Neuron (in vitro differentiated cells): ENCODE results near the gene PRICKLE1.

Source experiments
- H2AFZ ChIP-seq: one replicate; pipeline ENCODE4 v1.6.1; 2013; ENCODE audit warnings: low read depth, mild to moderate bottlenecking, inconsistent platforms, low read length, moderate library complexity
- H3K27me3 ChIP-seq: one replicate; pipeline ENCODE4 v1.6.1; 2013; ENCODE audit warnings: low read length; ENCODE audit not compliant: insufficient read depth
- H3K36me3 ChIP-seq: one replicate; pipeline ENCODE4 v1.6.1; 2013; ENCODE audit warnings: low read length; ENCODE audit not compliant: insufficient read depth
- H3K4me1 ChIP-seq: one replicate; pipeline ENCODE4 v1.6.1; 2013; ENCODE audit warnings: low read length; ENCODE audit not compliant: insufficient read depth
- H3K4me3 ChIP-seq: 2 replicates; pipeline ENCODE4 v1.5.1; 2013; ENCODE audit warnings: mild to moderate bottlenecking, low read length, moderate library complexity
- H3K9me3 ChIP-seq: one replicate; pipeline ENCODE4 v1.6.1; 2013; ENCODE audit warnings: low read length

PRICKLE1 gene

DNA sequence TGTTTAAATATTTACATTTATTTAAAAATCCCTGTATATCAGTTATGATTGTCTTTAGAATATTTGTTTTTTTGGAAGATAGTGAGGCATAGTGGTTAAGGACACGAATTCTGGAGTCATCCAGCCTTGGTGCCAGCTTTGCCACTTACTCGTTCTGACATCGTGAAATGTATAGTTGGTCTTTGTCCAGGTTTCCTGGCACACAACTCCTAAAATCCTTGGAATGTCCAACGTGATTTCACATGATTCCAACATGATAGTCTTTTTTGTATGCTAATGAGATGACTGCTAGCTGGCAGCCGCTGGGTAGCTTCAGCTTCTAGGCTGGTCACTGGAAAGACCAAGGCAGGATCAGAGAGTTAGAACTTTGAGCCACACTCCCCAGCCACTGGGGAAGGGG is 64.8 kb downstream of the PRICKLE1 start:
- Histone ChIP-seq H2AFZ (no peak overlapping the region), H3K4me3 (no peak overlapping the region), H3K9me3 (no peaks in the 10 kb centered on the region), H3K4me1 (no peaks in the 10 kb centered on the region), H3K36me3 (no peaks in the 10 kb centered on the region), H3K27me3 (no peaks in the 10 kb centered on the region)

DNA sequence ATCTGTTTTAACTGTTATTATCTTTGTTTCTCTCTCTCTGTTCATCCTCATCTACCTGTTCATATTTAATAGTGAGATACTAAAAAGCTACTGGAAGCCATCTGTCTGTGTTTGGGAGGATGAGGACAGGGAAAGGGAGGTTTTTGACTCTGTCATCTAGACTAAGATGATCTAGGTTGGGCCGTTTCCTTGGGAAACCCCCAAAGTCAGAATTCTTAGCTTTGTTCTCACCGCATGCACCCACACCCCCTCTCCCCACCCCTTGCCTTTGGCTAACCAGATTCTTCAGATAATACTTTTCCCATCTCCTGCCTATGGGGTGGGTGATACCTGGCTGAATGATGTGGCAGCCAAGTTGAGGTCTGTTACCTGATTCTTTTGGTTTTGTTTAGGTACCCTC is 73.0 kb downstream of the PRICKLE1 start:
- H3K27me3 ChIP-seq = no peaks in the 10 kb centered on the region
- H3K4me1 ChIP-seq = peaks cover 6% of the 10 kb centered on the region
- no peaks in the 10 kb centered on the region for H3K36me3 ChIP-seq

DNA sequence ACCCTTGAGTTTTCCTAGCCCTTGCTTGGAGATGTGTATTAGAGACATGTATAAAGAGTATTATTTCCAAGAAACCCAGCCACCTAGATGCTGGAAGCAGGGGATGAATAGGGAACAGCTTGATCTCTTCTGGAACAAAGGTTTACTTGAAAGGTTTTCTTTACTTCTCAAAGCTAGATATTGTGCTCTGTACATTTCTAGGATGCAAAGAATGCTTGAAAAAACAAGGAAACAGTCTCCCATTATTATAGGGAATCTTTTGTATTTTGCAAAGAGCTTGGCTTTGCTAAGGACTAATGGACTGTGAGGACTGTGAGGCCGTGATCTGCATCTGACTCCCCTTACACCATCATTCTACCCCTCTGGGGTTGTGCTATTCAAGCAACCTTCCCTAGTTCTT is 77.9 kb downstream of the PRICKLE1 start:
- peaks cover 22% of the 10 kb centered on the region for H3K4me1 ChIP-seq
- no peak overlapping the region for H3K4me3 ChIP-seq
- no peaks in the 10 kb centered on the region for H3K27me3 ChIP-seq
- H3K9me3 ChIP-seq = no peaks in the 10 kb centered on the region
- no peak overlapping the region for H2AFZ ChIP-seq
- H3K36me3 ChIP-seq = no peaks in the 10 kb centered on the region

More for the DNA sequence above, 73.0 kb downstream of the PRICKLE1 start:
- Histone ChIP-seq H3K4me3 (no peak overlapping the region), H3K9me3 (no peaks in the 10 kb centered on the region), H2AFZ (no peak overlapping the region)

DNA sequence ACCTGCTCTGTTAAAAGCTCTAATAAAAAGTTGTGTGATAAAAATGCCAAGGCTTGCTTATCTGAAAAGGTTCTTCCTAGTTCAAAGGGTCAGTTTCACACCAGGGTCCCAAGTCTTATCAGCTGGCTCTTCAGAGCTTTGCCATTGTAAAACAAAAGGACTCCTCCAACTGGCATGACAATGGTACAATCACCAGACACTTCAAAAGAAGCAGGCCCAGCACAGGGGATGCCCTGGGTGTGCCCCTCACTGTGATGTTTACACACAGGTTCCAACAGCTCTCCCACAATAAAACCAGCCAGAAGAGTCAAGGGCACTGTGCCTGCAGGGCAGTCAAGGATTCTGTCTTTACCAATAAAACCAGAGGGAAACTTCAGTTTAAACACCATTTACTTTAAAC is 78.7 kb downstream of the PRICKLE1 start:
- no peaks in the 10 kb centered on the region for H3K36me3 ChIP-seq
- no peaks in the 10 kb centered on the region for H3K9me3 ChIP-seq
- H2AFZ ChIP-seq = no peak overlapping the region
- H3K27me3 ChIP-seq = no peaks in the 10 kb centered on the region
- H3K4me1 ChIP-seq = peaks cover 23% of the 10 kb centered on the region
- no peak overlapping the region for H3K4me3 ChIP-seq

DNA sequence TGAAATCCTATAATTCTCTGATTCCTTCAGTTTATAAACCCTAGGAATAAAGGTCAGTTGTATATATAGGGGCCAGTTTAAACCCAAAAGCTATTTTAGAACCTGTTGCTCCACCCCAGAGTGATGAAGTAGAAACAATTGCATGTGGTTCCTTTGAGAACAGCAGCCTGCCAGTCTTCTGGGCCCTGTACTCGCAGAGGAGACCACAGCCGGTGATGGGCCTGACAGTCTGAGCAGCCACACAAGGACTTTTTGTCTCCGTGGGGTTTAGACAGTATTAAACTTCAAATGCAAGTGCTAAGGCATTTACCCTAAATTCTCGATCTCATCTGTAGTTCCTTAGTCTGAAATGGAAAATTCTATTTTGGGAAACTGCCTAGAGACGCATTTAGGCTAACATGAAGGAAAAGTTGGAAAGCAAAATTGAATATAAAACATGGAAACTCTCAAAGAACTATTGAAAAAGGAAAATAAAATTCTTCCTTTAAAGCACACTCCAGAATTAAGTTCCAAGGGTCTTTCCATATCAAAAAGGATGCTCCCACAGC is 80.6 kb downstream of the PRICKLE1 start:
- Histone ChIP-seq H3K27me3 (no peaks in the 10 kb centered on the region), H3K4me3 (no peak overlapping the region), H3K9me3 (no peaks in the 10 kb centered on the region), H2AFZ (no peak overlapping the region), H3K36me3 (no peaks in the 10 kb centered on the region), H3K4me1 (peaks cover 23% of the 10 kb centered on the region)

DNA sequence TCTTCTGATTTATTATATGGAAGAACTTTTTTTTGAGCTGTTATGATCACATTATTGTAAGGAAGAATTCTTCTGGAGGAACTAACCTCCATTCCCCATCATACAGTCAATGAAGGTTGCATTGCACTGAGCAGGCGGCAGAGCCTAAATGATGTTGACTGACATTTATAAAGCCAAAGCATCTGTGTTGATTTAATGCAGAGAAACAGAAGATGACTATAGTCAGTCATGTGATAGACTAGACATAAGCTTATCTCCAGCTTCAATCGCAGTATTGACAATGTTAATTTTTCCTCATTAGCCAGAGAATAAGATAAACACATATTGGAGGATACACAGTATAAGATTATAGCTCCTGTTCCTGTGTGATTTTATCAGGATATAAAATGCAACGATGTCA is 82.0 kb downstream of the PRICKLE1 start:
- Histone ChIP-seq H3K4me1 (peaks cover 23% of the 10 kb centered on the region), H2AFZ (no peak overlapping the region), H3K27me3 (no peaks in the 10 kb centered on the region), H3K36me3 (no peaks in the 10 kb centered on the region), H3K4me3 (no peak overlapping the region), H3K9me3 (no peaks in the 10 kb centered on the region)

DNA sequence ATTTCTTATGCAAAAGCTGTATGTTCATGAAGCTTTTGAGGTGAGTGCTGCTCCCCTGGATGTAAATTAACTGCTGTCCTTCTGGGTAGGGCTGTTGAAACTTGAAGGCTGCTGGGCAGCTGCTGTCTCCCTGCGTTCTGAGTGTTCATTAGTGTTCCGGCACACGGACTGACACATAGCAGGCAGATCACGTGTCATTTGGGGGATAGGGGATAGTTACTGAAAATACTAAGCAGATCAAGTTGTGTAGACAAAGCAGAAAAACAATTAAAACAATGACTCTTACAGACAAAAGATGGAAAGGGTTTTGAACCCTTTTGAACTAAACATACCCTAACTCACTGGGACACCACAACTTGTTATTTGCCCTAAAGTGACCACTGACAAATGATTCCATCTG is 82.5 kb downstream of the PRICKLE1 start:
- no peaks in the 10 kb centered on the region for H3K9me3 ChIP-seq
- H3K4me3 ChIP-seq = no peak overlapping the region

DNA sequence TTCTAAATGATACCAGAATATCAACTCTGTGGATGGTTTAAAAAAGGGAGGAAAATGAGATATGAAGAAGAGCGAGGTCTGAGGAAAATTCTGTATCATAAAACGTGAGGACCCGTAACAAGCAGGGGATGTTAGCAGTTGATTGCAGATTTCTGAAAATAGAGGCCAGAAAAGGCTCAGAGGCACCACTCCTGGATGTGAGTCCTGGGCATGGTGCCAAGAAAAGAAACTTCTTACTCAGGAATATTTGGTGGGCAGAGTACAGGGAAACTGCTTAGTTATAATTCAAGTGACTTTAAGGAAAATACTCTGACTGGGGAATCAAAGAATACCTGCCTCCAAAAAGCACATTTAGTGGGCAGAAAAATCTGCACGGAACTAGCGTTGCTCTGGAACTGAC is 85.5 kb downstream of the PRICKLE1 start:
- Histone ChIP-seq H3K36me3 (no peaks in the 10 kb centered on the region), H3K4me3 (no peak overlapping the region), H3K27me3 (no peaks in the 10 kb centered on the region), H3K4me1 (peaks cover 13% of the 10 kb centered on the region), H3K9me3 (no peaks in the 10 kb centered on the region), H2AFZ (no peak overlapping the region)

More for the DNA sequence above, 82.5 kb downstream of the PRICKLE1 start:
- Histone ChIP-seq H2AFZ (no peak overlapping the region), H3K4me1 (peaks cover 22% of the 10 kb centered on the region), H3K27me3 (no peaks in the 10 kb centered on the region), H3K36me3 (no peaks in the 10 kb centered on the region)

DNA sequence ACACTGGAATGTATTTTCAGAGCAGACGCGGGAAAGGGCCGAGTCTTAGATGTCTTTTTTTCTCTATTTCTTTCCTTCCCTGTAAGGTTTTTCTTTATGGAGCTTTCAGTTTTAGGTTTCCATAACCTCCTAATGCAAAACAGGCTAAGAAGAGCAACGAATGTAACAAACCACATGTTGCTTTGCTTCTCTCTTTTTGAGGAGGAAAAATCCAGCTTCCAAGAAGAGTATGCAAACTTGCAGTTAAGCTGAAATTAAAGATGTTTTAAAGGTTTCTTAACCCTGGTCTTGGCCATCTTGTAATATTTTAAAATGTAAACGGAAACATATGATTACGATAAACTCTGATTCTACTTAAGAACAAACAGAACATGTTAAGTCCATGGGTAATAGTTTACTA is 86.9 kb downstream of the PRICKLE1 start:
- H3K9me3 ChIP-seq = no peaks in the 10 kb centered on the region
- H2AFZ ChIP-seq = no peak overlapping the region
- H3K4me3 ChIP-seq = no peak overlapping the region
- no peaks in the 10 kb centered on the region for H3K27me3 ChIP-seq
- no peaks in the 10 kb centered on the region for H3K36me3 ChIP-seq
- peaks cover 11% of the 10 kb centered on the region for H3K4me1 ChIP-seq

DNA sequence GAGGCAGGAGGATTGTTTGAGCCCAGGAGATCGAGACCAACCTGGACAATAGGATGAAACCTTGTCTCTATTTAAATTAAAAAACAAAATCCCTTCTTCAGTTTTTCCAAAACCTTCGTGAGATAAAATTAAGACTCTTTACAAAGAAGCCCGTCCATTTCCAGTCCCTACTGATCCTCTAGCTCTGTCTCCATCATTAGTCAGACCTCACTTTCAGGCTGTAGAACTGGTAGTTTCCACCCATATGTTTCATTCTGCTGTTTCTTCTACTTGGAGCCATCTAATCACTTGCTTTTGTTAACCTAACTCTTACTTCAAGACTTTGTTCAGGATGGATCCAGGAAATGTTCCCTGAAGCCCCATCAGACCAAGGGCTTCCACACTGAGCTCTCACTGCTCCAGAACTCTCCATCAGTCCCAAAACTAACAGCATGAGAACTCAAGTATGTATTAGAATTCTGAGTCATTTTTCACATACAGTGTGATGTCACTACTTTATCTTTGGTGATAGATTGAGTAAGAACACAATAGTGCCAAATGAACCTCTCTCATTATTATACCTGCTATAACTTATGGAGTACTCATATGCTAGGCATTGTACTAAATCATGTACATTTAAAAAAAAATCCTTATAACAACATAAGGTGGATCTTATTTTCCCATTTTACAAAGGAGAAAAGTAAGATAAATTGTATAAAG is 90.8 kb downstream of the PRICKLE1 start:
- Histone ChIP-seq H3K4me1 (no peaks in the 10 kb centered on the region), H3K9me3 (no peaks in the 10 kb centered on the region), H3K36me3 (no peaks in the 10 kb centered on the region), H2AFZ (no peak overlapping the region), H3K4me3 (no peak overlapping the region), H3K27me3 (no peaks in the 10 kb centered on the region)

DNA sequence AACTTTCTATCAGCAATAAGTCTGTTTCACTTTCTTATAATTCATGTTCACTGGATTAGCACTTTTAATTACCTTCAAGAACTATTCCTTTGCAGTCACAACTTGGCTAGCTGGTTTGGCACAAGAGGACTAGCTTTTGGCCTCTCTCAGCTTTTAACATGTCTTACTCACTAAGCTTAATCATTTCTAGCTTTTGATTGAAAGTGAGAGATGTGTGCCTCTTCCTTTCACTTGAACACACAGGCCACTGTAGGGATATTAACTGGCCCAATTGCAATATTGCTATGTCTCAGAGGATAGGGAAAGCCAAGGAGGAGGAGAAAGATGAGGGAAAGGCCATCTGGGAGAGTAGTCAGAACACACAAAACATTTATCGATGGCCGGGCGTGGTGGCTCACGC is 92.7 kb downstream of the PRICKLE1 start:
- H3K4me1 ChIP-seq = no peaks in the 10 kb centered on the region
- no peak overlapping the region for H2AFZ ChIP-seq

DNA sequence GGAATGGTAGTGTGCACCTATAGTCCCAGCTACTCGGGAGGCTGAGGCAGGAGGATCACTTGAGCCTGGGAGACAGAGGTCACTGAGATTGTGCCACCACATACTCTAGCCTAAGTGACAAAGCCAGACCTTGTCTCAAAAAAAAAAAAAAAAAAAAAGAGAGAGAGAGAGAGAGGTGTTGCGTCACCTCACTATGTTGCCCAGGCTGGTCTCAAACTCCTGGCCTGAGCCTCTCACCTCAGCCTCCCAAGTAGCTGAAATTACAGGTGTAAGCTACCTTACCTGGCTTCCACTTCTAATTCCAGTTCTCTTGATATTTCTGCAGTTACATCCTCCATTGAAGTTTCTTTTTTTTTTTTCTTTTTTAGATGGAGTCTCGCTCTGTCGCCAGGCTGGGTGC is 94.3 kb downstream of the PRICKLE1 start:
- Histone ChIP-seq H3K36me3 (no peaks in the 10 kb centered on the region), H3K27me3 (no peaks in the 10 kb centered on the region), H2AFZ (no peak overlapping the region), H3K4me1 (no peaks in the 10 kb centered on the region), H3K9me3 (no peaks in the 10 kb centered on the region), H3K4me3 (no peak overlapping the region)

More for the DNA sequence above, 92.7 kb downstream of the PRICKLE1 start:
- Histone ChIP-seq H3K27me3 (no peaks in the 10 kb centered on the region), H3K4me3 (no peak overlapping the region), H3K9me3 (no peaks in the 10 kb centered on the region), H3K36me3 (no peaks in the 10 kb centered on the region)

DNA sequence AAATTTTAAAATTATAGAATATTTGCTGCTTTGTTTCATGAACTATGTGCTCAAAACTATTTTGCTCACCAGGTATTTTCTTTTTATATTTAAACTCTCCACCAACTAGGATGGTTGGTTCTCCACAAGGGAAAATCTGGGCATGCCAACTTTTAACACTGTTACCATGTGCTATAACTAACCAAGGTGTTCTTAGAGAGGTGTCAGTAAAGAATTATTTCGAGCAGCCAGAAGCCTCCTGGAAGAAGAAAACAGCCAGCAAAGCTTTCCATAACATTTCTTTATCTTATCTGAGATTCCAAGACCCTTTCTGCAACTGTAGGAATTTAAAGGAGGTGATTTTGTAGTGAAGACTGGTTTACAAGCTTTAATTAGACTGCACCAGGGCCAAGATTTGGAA is 97.3 kb downstream of the PRICKLE1 start:
- Histone ChIP-seq H3K27me3 (no peaks in the 10 kb centered on the region), H2AFZ (no peak overlapping the region), H3K36me3 (no peaks in the 10 kb centered on the region), H3K4me3 (no peak overlapping the region), H3K4me1 (no peaks in the 10 kb centered on the region), H3K9me3 (no peaks in the 10 kb centered on the region)
